ENCODE results near the gene AFAP1.

The AFAP1 gene

DNA sequence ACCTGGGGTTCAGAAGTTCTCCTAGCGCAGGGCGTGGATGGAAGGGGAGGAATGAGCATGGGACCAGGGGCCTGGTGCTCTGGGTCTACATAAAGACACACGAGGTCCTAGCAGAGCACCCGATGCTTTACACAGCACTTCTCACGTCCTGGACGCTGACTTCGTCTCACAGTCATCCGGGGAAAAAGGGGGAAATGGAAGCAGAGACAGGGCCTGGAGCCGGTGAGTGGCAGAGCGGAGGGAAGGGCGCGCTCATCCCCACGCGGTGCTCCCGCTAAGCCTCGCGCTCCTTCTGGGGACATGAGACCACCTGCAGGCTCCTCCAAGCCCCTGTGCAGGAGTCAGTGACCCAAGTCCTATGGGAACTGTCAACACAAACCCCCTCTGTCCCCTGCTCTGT lies 157.7 kb downstream of the AFAP1 start:
- Histone ChIP-seq H4K12ac (ENCODE audit: low read depth, low read length) (no peak overlapping the region), H3K36me3 (ENCODE audit: control insufficient read depth in 1 of 2, insufficient read depth in 2 of 2, low read length in 2 of 2) (peaks cover 32 to 41% of the 10 kb centered on the region in 2 experiments), H2AFZ (ENCODE audit: insufficient read depth, low read length, poor library complexity) (peak overlapping the region; percentile 23), H3K27ac (ENCODE audit: low read depth, low read length) (no peak overlapping the region), H3K4ac (ENCODE audit: low read depth, low read length) (no peak overlapping the region), H4K8ac (ENCODE audit: low read depth, low read length) (no peak overlapping the region), H3K9ac (ENCODE audit: low read length) (no peak overlapping the region), H3K18ac (ENCODE audit: low read length) (peak overlapping the region; percentile 54), H2BK5ac (ENCODE audit: low read depth, low read length, poor library complexity) (no peak overlapping the region), H3K79me1 (ENCODE audit: low read length) (peaks cover 4% of the 10 kb centered on the region), H3K4me2 (ENCODE audit: low read length) (no peak overlapping the region), H2AK5ac (ENCODE audit: low read length) (no peak overlapping the region), H3K79me2 (ENCODE audit: control insufficient read depth, insufficient read depth, low read length, poor library complexity) (peaks cover 2% of the 10 kb centered on the region), H3K4me1 (ENCODE audit: control insufficient read depth in 1 of 2, insufficient read depth in 2 of 2, low read length in 2 of 2) (peaks cover 9 to 10% of the 10 kb centered on the region in 2 experiments), H3K14ac (ENCODE audit: low read length) (peak overlapping the region; percentile 27), H3K23ac (ENCODE audit: low read length) (no peak overlapping the region), H2BK120ac (ENCODE audit: insufficient read depth, low read length, poor library complexity) (peak overlapping the region; percentile 25), H3K4me3 (ENCODE audit: low read depth, low read length) (no peak overlapping the region), H4K91ac (ENCODE audit: low read depth, low read length) (no peak overlapping the region), H3K9me3 (ENCODE audit: insufficient read depth, low read depth, low read length) (no peaks in the 10 kb centered on the region), H3K27me3 (ENCODE audit: insufficient read depth, low read length) (no peaks in the 10 kb centered on the region), H2BK12ac (ENCODE audit: low read length) (peak overlapping the region; percentile 27)
- DNase-seq = no peak
- no CpG with 5 or more reads among the region's 17 CpGs for WGBS (ENCODE audit: extremely low coverage, insufficient coverage, insufficient read length)

DNA sequence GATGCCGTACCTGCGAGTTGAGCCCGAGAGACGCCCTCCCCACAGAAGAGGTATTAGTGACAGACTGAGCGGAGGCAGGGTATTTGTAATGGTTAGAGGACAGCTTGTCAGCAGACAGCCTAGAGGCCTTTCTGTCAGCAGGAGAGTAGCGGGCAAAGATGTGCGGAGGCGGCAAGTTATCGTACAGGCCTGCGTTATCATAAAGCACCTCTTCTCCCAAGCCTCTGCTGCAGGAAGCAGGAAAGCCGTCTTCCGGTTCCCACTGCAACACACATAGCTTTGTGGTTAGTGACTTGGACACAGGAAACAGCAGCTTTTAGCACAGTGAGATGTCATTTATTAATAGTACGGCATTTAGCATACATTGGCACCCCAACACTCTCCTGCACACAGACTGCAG lies 158.3 kb downstream of the AFAP1 start:
- no CpG with 5 or more reads among the region's 13 CpGs for WGBS (ENCODE audit: extremely low coverage, insufficient coverage, insufficient read length)
- no peak overlapping the region for H3K14ac ChIP-seq (ENCODE audit: low read length)
- H2BK5ac ChIP-seq (ENCODE audit: low read depth, low read length, poor library complexity) = no peak overlapping the region
- H3K4me3 ChIP-seq (ENCODE audit: low read depth, low read length) = no peak overlapping the region
- H3K27me3 ChIP-seq (ENCODE audit: insufficient read depth, low read length) = no peaks in the 10 kb centered on the region
- H2BK12ac ChIP-seq (ENCODE audit: low read length) = no peak overlapping the region
- H3K9ac ChIP-seq (ENCODE audit: low read length) = no peak overlapping the region
- H4K12ac ChIP-seq (ENCODE audit: low read depth, low read length) = no peak overlapping the region
- DNase-seq = no peak
- no peak overlapping the region for H3K23ac ChIP-seq (ENCODE audit: low read length)
- peaks cover 32 to 44% of the 10 kb centered on the region in 2 experiments for H3K36me3 ChIP-seq (ENCODE audit: control insufficient read depth in 1 of 2, insufficient read depth in 2 of 2, low read length in 2 of 2)
- H3K4ac ChIP-seq (ENCODE audit: low read depth, low read length) = no peak overlapping the region
- H3K79me2 ChIP-seq (ENCODE audit: control insufficient read depth, insufficient read depth, low read length, poor library complexity) = peaks cover 2% of the 10 kb centered on the region
- H4K91ac ChIP-seq (ENCODE audit: low read depth, low read length) = no peak overlapping the region
- H3K79me1 ChIP-seq (ENCODE audit: low read length) = peaks cover 4% of the 10 kb centered on the region
- H2AFZ ChIP-seq (ENCODE audit: insufficient read depth, low read length, poor library complexity) = no peak overlapping the region
- H3K9me3 ChIP-seq (ENCODE audit: insufficient read depth, low read depth, low read length) = no peaks in the 10 kb centered on the region
- peaks cover 8 to 9% of the 10 kb centered on the region in 2 experiments for H3K4me1 ChIP-seq (ENCODE audit: control insufficient read depth in 1 of 2, insufficient read depth in 2 of 2, low read length in 2 of 2)
- H4K8ac ChIP-seq (ENCODE audit: low read depth, low read length) = no peak overlapping the region
- H3K4me2 ChIP-seq (ENCODE audit: low read length) = no peak overlapping the region
- H3K27ac ChIP-seq (ENCODE audit: low read depth, low read length) = no peak overlapping the region
- no peak overlapping the region for H2AK5ac ChIP-seq (ENCODE audit: low read length)
- H2BK120ac ChIP-seq (ENCODE audit: insufficient read depth, low read length, poor library complexity) = no peak overlapping the region
- no peak overlapping the region for H3K18ac ChIP-seq (ENCODE audit: low read length)

DNA sequence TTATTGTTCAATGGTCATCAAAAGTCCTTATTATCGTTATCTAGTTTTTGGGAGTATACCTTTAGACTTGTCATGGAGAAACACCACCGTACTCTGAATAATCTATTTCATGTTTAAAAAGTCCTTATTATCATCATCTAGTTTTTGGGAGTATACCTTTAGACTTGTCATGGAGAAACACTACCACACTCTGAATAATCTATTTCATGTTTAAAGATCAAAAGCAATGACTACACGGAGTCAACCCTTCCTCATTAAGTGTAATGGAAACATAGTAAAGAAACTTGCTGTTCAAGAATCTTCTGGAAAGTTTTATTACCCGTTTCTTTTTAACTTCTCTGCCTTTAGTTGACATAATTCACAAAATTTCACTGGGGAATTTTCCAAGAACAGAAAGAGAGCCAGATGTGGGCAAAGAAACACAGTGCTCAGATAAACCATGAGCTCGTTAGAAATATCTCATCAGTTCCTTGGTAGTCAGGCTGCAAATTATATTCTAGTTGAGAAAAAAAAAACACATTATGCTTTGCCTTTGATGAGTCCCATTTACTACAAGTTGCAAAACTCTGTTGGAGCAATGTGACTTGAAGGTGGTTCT lies 158.8 kb downstream of the AFAP1 start:
- Histone ChIP-seq H3K4me1 (ENCODE audit: control insufficient read depth in 1 of 2, insufficient read depth in 2 of 2, low read length in 2 of 2) (peaks cover 7 to 9% of the 10 kb centered on the region in 2 experiments), H3K79me1 (ENCODE audit: low read length) (peaks cover 4% of the 10 kb centered on the region), H3K23ac (ENCODE audit: low read length) (no peak overlapping the region), H4K12ac (ENCODE audit: low read depth, low read length) (no peak overlapping the region), H3K27me3 (ENCODE audit: insufficient read depth, low read length) (no peaks in the 10 kb centered on the region), H3K4me2 (ENCODE audit: low read length) (no peak overlapping the region), H2AK5ac (ENCODE audit: low read length) (no peak overlapping the region), H4K8ac (ENCODE audit: low read depth, low read length) (no peak overlapping the region), H3K4me3 (ENCODE audit: low read depth, low read length) (no peak overlapping the region), H3K18ac (ENCODE audit: low read length) (no peak overlapping the region), H2BK120ac (ENCODE audit: insufficient read depth, low read length, poor library complexity) (no peak overlapping the region), H2BK5ac (ENCODE audit: low read depth, low read length, poor library complexity) (no peak overlapping the region), H2AFZ (ENCODE audit: insufficient read depth, low read length, poor library complexity) (no peak overlapping the region), H3K4ac (ENCODE audit: low read depth, low read length) (no peak overlapping the region), H3K36me3 (ENCODE audit: control insufficient read depth in 1 of 2, insufficient read depth in 2 of 2, low read length in 2 of 2) (peaks cover 36 to 48% of the 10 kb centered on the region in 2 experiments), H2BK12ac (ENCODE audit: low read length) (no peak overlapping the region), H3K9me3 (ENCODE audit: insufficient read depth, low read depth, low read length) (no peaks in the 10 kb centered on the region), H4K91ac (ENCODE audit: low read depth, low read length) (no peak overlapping the region), H3K27ac (ENCODE audit: low read depth, low read length) (no peak overlapping the region), H3K9ac (ENCODE audit: low read length) (no peak overlapping the region), H3K14ac (ENCODE audit: low read length) (no peak overlapping the region), H3K79me2 (ENCODE audit: control insufficient read depth, insufficient read depth, low read length, poor library complexity) (peaks cover 2% of the 10 kb centered on the region)
- no CpG with 5 or more reads among the region's 5 CpGs for WGBS (ENCODE audit: extremely low coverage, insufficient coverage, insufficient read length)
- DNase-seq = no peak

DNA sequence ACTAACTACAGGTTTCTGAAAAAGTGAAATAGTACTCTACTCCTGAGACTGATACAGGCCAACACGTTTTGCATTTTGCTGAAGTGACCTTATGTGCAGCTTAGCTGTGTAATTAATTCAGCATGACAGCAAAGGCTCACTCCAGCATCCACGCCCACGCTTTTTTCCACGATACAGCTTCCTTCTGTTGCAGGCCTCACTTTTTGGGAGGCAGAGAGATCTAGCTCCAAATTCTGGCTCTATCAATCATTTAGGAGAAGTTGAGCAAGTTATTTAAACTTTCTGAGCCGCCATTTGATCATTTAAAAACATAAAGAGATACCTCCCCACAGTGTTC lies 160.3 kb downstream of the AFAP1 start:
- Histone ChIP-seq H3K36me3 (ENCODE audit: control insufficient read depth in 1 of 2, insufficient read depth in 2 of 2, low read length in 2 of 2) (peaks cover 39 to 49% of the 10 kb centered on the region in 2 experiments), H4K8ac (ENCODE audit: low read depth, low read length) (no peak overlapping the region), H2AK5ac (ENCODE audit: low read length) (no peak overlapping the region), H2BK120ac (ENCODE audit: insufficient read depth, low read length, poor library complexity) (no peak overlapping the region), H3K14ac (ENCODE audit: low read length) (no peak overlapping the region), H2BK5ac (ENCODE audit: low read depth, low read length, poor library complexity) (no peak overlapping the region), H3K27ac (ENCODE audit: low read depth, low read length) (no peak overlapping the region), H3K18ac (ENCODE audit: low read length) (no peak overlapping the region), H3K23ac (ENCODE audit: low read length) (no peak overlapping the region), H3K4me3 (ENCODE audit: low read depth, low read length) (no peak overlapping the region), H3K79me1 (ENCODE audit: low read length) (peaks cover 1% of the 10 kb centered on the region), H4K91ac (ENCODE audit: low read depth, low read length) (no peak overlapping the region), H3K9ac (ENCODE audit: low read length) (no peak overlapping the region), H3K9me3 (ENCODE audit: insufficient read depth, low read depth, low read length) (no peaks in the 10 kb centered on the region), H3K79me2 (ENCODE audit: control insufficient read depth, insufficient read depth, low read length, poor library complexity) (peaks cover 2% of the 10 kb centered on the region), H3K4ac (ENCODE audit: low read depth, low read length) (no peak overlapping the region), H3K27me3 (ENCODE audit: insufficient read depth, low read length) (no peaks in the 10 kb centered on the region), H4K12ac (ENCODE audit: low read depth, low read length) (no peak overlapping the region), H2BK12ac (ENCODE audit: low read length) (no peak overlapping the region), H2AFZ (ENCODE audit: insufficient read depth, low read length, poor library complexity) (no peak overlapping the region), H3K4me2 (ENCODE audit: low read length) (no peak overlapping the region), H3K4me1 (ENCODE audit: control insufficient read depth in 1 of 2, insufficient read depth in 2 of 2, low read length in 2 of 2) (peaks cover 4% of the 10 kb centered on the region in 2 experiments)
- DNase-seq = no peak
- no CpG with 5 or more reads among the region's 5 CpGs for WGBS (ENCODE audit: extremely low coverage, insufficient coverage, insufficient read length)
